ENCODE measurements around the gene CCDC24. TPM values are rescaled to one million over a fixed set of nuclear protein-coding genes. Genes with fewer than 3 reads are reported as not detected.

Gene CCDC24
- polyA plus RNA-seq, 4 donors = 5.8 to 35.1 (median 24.2) TPM

DNA sequence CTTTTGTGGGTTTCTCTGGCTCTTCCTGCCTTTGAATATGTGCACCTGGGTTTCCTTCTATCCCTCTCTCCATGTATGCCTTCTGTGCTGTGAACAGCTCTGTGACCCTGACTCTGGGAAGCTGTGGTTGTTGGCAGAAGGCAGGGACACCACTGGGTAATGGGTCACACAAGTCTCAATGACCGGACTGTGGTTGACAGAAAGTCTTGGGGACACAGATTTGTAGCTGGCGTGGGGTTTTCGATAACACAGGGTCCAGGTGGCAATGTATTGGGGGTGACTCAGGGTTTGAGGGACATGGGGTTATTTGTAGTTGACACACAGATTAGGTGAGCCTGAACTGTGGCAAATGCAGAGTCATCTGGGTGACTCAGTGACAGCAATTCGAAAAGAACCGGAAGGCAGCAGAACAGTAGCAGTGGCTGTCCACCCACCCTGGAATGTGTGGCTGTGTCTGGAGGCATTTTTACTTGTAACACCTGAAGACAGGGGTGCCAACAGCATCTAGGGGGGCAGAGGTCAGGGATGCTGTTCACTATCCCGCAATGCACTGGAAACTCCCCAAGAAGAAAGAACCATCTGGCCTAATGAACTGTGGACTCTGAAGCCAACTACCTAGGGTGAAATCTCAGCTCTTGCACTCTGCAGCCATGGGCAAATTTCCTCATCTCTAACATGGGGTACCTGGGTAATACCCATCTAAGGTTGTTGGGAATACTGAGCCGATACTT lies 52.8 kb downstream of the CCDC24 start:
- H3K27me3 ChIP-seq (ENCODE audit: control insufficient read depth in 3 of 3, insufficient read depth in 3 of 3, low read length in 3 of 3) = no peaks in the 10 kb centered on the region
- DNase-seq = no peak
- no peaks in the 10 kb centered on the region for H3K36me3 ChIP-seq (ENCODE audit: control insufficient read depth in 3 of 3, insufficient read depth in 2 of 3, low read depth in 1 of 3, low read length in 3 of 3)
- no peak overlapping the region for H3K4me3 ChIP-seq (ENCODE audit: low read depth in 1 of 3, low read length in 3 of 3)
- peaks cover 0 to 14% (median 0%) of the 10 kb centered on the region in 3 donors for H3K4me1 ChIP-seq (ENCODE audit: control insufficient read depth in 3 of 3, insufficient read depth in 2 of 3, low read depth in 1 of 3, low read length in 2 of 3)
- WGBS, 3 donors = 79 to 88% (median 79%) methylated on average over 7 of the region's 7 CpGs
- H3K27ac ChIP-seq (ENCODE audit: low read depth in 1 of 3, low read length in 2 of 3) = no peak overlapping the region
- H3K9me3 ChIP-seq (ENCODE audit: control insufficient read depth in 2 of 2, insufficient read depth in 1 of 2, low read depth in 1 of 2, low read length in 1 of 2) = no peaks in the 10 kb centered on the region
- no peak for FAIRE-seq

DNA sequence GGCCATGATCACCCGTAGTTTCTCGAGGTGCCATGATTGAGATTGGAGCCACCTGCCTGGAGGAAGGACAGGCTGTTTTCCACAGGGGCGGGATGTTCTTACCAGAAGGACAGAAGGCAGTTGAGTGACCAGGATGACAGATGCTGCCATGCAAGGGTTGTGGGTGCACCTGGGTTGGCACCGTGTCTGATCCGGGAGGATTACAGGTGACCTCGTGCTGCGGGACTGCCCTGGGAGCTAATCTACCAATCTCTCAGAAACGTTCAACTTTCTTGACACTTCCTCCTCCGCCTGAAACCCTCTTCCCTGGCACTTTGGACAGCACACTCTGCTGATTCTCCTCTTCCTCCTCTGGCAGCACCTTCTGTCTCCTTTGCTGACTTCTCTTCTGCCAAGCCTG lies 53.7 kb downstream of the CCDC24 start:
- H3K4me1 ChIP-seq (ENCODE audit: control insufficient read depth in 3 of 3, insufficient read depth in 2 of 3, low read depth in 1 of 3, low read length in 2 of 3) = peaks cover 0 to 14% (median 0%) of the 10 kb centered on the region in 3 donors
- H3K27me3 ChIP-seq (ENCODE audit: control insufficient read depth in 3 of 3, insufficient read depth in 3 of 3, low read length in 3 of 3) = no peaks in the 10 kb centered on the region
- H3K27ac ChIP-seq (ENCODE audit: low read depth in 1 of 3, low read length in 2 of 3) = no peak overlapping the region
- no peaks in the 10 kb centered on the region for H3K36me3 ChIP-seq (ENCODE audit: control insufficient read depth in 3 of 3, insufficient read depth in 2 of 3, low read depth in 1 of 3, low read length in 3 of 3)
- FAIRE-seq (no peak), DNase-seq (no peak)
- no peak overlapping the region for H3K4me3 ChIP-seq (ENCODE audit: low read depth in 1 of 3, low read length in 3 of 3)
- H3K9me3 ChIP-seq (ENCODE audit: control insufficient read depth in 2 of 2, insufficient read depth in 1 of 2, low read depth in 1 of 2, low read length in 1 of 2) = no peaks in the 10 kb centered on the region
- 54 to 69% (median 58%) methylated on average over 9 of the region's 9 CpGs for WGBS, 3 donors

Other genes with a start within 250 kb of the CCDC24 start
- gene ARTN, start 57.8 kb upstream of the CCDC24 start, polyA plus RNA-seq = 1 to 10 TPM in 1 of 4 donors, under 1 TPM in 2, not detected in 1; 0.81 to 1.2 (median 0.83) TPM
- 10 to 100 TPM; 14.2 to 24.8 (median 20.1) TPM for gene IPO13, start 44.6 kb upstream of the CCDC24 start, polyA plus RNA-seq
- gene DPH2, start 21.6 kb upstream of the CCDC24 start, polyA plus RNA-seq = 10 to 100 TPM in 3 of 4 donors, 1 to 10 TPM in 1; 5.8 to 25.2 (median 15.6) TPM
- gene ATP6V0B, start 16.6 kb upstream of the CCDC24 start, polyA plus RNA-seq = 100 to 1,000 TPM; 104 to 245 (median 161) TPM
- 10 to 100 TPM in 3 of 4 donors, 1 to 10 TPM in 1; 8.9 to 34.6 (median 25.9) TPM for gene B4GALT2, start 12.4 kb upstream of the CCDC24 start, polyA plus RNA-seq
- 10 to 100 TPM in 1 of 4 donors, 1 to 10 TPM in 2, under 1 TPM in 1; 0.81 to 15.7 (median 2.0) TPM for gene SLC6A9, start 39.9 kb downstream of the CCDC24 start, polyA plus RNA-seq
- under 1 TPM in 1 of 4 donors, not detected in 3; 0.06 TPM for gene KLF17, start 127.2 kb downstream of the CCDC24 start, polyA plus RNA-seq
- not detected for gene KLF18, start 150.0 kb downstream of the CCDC24 start, polyA plus RNA-seq
- 10 to 100 TPM; 34.7 to 80.8 (median 58.0) TPM for gene DMAP1, start 221.9 kb downstream of the CCDC24 start, polyA plus RNA-seq

All from small intestine (tissue), 7 donors.